ENCODE results near the gene CELSR3. TPM values are rescaled to one million over a fixed set of nuclear protein-coding genes. Genes with fewer than 3 reads are reported as not detected.

Gene CELSR3
- total RNA-seq, 1 donor from 2014 or later, result 16.0 TPM

- no peaks in the 10 kb centered on the region for H3K27me3 Mint-ChIP-seq (ENCODE audit: low read depth)
- peaks cover 17% of the 10 kb centered on the region for H3K4me1 Mint-ChIP-seq (ENCODE audit: low read depth)
- H3K27ac Mint-ChIP-seq, result peak overlapping the region; percentile 89
- peaks cover 43% of the 10 kb centered on the region for H3K36me3 Mint-ChIP-seq (ENCODE audit: low read depth)
- H3K4me3 Mint-ChIP-seq (ENCODE audit: low read depth), result peak overlapping the region; percentile 95
- intact Hi-C loops (cut with micrococcal nuclease), result loop anchor here (2.0 kb wide), 2 partner anchors 20 to 32 kb away; partner anchors contain the start of gene IP6K2
- H3K9me3 Mint-ChIP-seq, result no peaks in the 10 kb centered on the region
- DNase-seq (ENCODE audit: low spot score), result no peak
These were observed 21.9 kb upstream of the CELSR3 start for GRCh38 chr3:48684480-48685143.

GRCh38 chr3:48684054-48684349 lies 21.3 kb upstream of the CELSR3 start:
- Mint-ChIP-seq H3K4me1 (ENCODE audit: low read depth) (peaks cover 17% of the 10 kb centered on the region), H3K4me3 (ENCODE audit: low read depth) (peak overlapping the region; percentile 95), H3K27ac (peak overlapping the region; percentile 56), H3K36me3 (ENCODE audit: low read depth) (peaks cover 48% of the 10 kb centered on the region), H3K27me3 (ENCODE audit: low read depth) (no peaks in the 10 kb centered on the region), H3K9me3 (no peaks in the 10 kb centered on the region)
- DNase-seq (ENCODE audit: low spot score), result no peak
- intact Hi-C loops (cut with micrococcal nuclease), result loop anchor here (2.0 kb wide), 2 partner anchors 19 to 33 kb away; partner anchors contain the start of gene IP6K2

- peaks cover 51% of the 10 kb centered on the region for H3K36me3 Mint-ChIP-seq (ENCODE audit: low read depth)
- H3K27ac Mint-ChIP-seq, result no peak overlapping the region
- no peak overlapping the region for H3K4me3 Mint-ChIP-seq (ENCODE audit: low read depth)
- no peaks in the 10 kb centered on the region for H3K9me3 Mint-ChIP-seq
- DNase-seq (ENCODE audit: low spot score), result no peak
- intact Hi-C loops (cut with micrococcal nuclease), result no loop called here
- no peaks in the 10 kb centered on the region for H3K27me3 Mint-ChIP-seq (ENCODE audit: low read depth)
- peaks cover 17% of the 10 kb centered on the region for H3K4me1 Mint-ChIP-seq (ENCODE audit: low read depth)
These were observed 20.1 kb upstream of the CELSR3 start for GRCh38 chr3:48682786-48683185.

- intact Hi-C loops (cut with micrococcal nuclease), result no loop called here
- Mint-ChIP-seq H3K27ac (no peak overlapping the region), H3K9me3 (no peaks in the 10 kb centered on the region), H3K36me3 (ENCODE audit: low read depth) (peaks cover 55% of the 10 kb centered on the region), H3K4me1 (ENCODE audit: low read depth) (peaks cover 17% of the 10 kb centered on the region), H3K4me3 (ENCODE audit: low read depth) (no peak overlapping the region), H3K27me3 (ENCODE audit: low read depth) (no peaks in the 10 kb centered on the region)
- no peak for DNase-seq (ENCODE audit: low spot score)
These were observed 19.4 kb upstream of the CELSR3 start for GRCh38 chr3:48681974-48682610.

- no peak overlapping the region for H3K27ac Mint-ChIP-seq
- H3K4me1 Mint-ChIP-seq (ENCODE audit: low read depth), result peaks cover 15% of the 10 kb centered on the region
- H3K9me3 Mint-ChIP-seq, result no peaks in the 10 kb centered on the region
- no peak for DNase-seq (ENCODE audit: low spot score)
- H3K27me3 Mint-ChIP-seq (ENCODE audit: low read depth), result no peaks in the 10 kb centered on the region
- H3K4me3 Mint-ChIP-seq (ENCODE audit: low read depth), result no peak overlapping the region
- H3K36me3 Mint-ChIP-seq (ENCODE audit: low read depth), result peaks cover 55% of the 10 kb centered on the region
- intact Hi-C loops (cut with micrococcal nuclease), result no loop called here
These were observed 18.8 kb upstream of the CELSR3 start for GRCh38 chr3:48681541-48681880.

- no peaks in the 10 kb centered on the region for H3K9me3 Mint-ChIP-seq
- H3K4me3 Mint-ChIP-seq (ENCODE audit: low read depth), result no peak overlapping the region
- no peak for DNase-seq (ENCODE audit: low spot score)
- H3K27ac Mint-ChIP-seq, result peak overlapping the region; percentile 11
- no peaks in the 10 kb centered on the region for H3K27me3 Mint-ChIP-seq (ENCODE audit: low read depth)
- H3K36me3 Mint-ChIP-seq (ENCODE audit: low read depth), result peaks cover 58% of the 10 kb centered on the region
- intact Hi-C loops (cut with micrococcal nuclease), result no loop called here
- H3K4me1 Mint-ChIP-seq (ENCODE audit: low read depth), result peaks cover 13% of the 10 kb centered on the region
These were observed 18.3 kb upstream of the CELSR3 start for GRCh38 chr3:48680811-48681540.

- Mint-ChIP-seq H3K27me3 (ENCODE audit: low read depth) (no peaks in the 10 kb centered on the region), H3K4me1 (ENCODE audit: low read depth) (peaks cover 10% of the 10 kb centered on the region), H3K36me3 (ENCODE audit: low read depth) (peaks cover 66% of the 10 kb centered on the region), H3K4me3 (ENCODE audit: low read depth) (no peak overlapping the region), H3K9me3 (no peaks in the 10 kb centered on the region), H3K27ac (no peak overlapping the region)
- intact Hi-C loops (cut with micrococcal nuclease), result no loop called here
- no peak for DNase-seq (ENCODE audit: low spot score)
These were observed 17.0 kb upstream of the CELSR3 start for GRCh38 chr3:48679411-48680391.

GRCh38 chr3:48678566-48679380 lies 16.1 kb upstream of the CELSR3 start:
- no peaks in the 10 kb centered on the region for H3K9me3 Mint-ChIP-seq
- intact Hi-C loops (cut with micrococcal nuclease), result no loop called here
- H3K4me1 Mint-ChIP-seq (ENCODE audit: low read depth), result peaks cover 4% of the 10 kb centered on the region
- H3K4me3 Mint-ChIP-seq (ENCODE audit: low read depth), result no peak overlapping the region
- peaks cover 66% of the 10 kb centered on the region for H3K36me3 Mint-ChIP-seq (ENCODE audit: low read depth)
- DNase-seq (ENCODE audit: low spot score), result no peak
- no peaks in the 10 kb centered on the region for H3K27me3 Mint-ChIP-seq (ENCODE audit: low read depth)
- H3K27ac Mint-ChIP-seq, result no peak overlapping the region

- Mint-ChIP-seq H3K27ac (no peak overlapping the region), H3K4me1 (ENCODE audit: low read depth) (peaks cover 1% of the 10 kb centered on the region), H3K36me3 (ENCODE audit: low read depth) (peaks cover 68% of the 10 kb centered on the region), H3K27me3 (ENCODE audit: low read depth) (no peaks in the 10 kb centered on the region), H3K9me3 (no peaks in the 10 kb centered on the region), H3K4me3 (ENCODE audit: low read depth) (no peak overlapping the region)
- DNase-seq (ENCODE audit: low spot score), result no peak
- intact Hi-C loops (cut with micrococcal nuclease), result no loop called here
These were observed 15.4 kb upstream of the CELSR3 start for GRCh38 chr3:48678056-48678455.

- no peaks in the 10 kb centered on the region for H3K27me3 Mint-ChIP-seq (ENCODE audit: low read depth)
- H3K4me1 Mint-ChIP-seq (ENCODE audit: low read depth), result no peaks in the 10 kb centered on the region
- DNase-seq (ENCODE audit: low spot score), result no peak
- no peaks in the 10 kb centered on the region for H3K9me3 Mint-ChIP-seq
- H3K36me3 Mint-ChIP-seq (ENCODE audit: low read depth), result peaks cover 54% of the 10 kb centered on the region
- intact Hi-C loops (cut with micrococcal nuclease), result no loop called here
- H3K4me3 Mint-ChIP-seq (ENCODE audit: low read depth), result no peak overlapping the region
- H3K27ac Mint-ChIP-seq, result no peak overlapping the region
These were observed 11.8 kb upstream of the CELSR3 start for GRCh38 chr3:48674505-48674904.

GRCh38 chr3:48672522-48672921 lies 9.8 kb upstream of the CELSR3 start:
- no peaks in the 10 kb centered on the region for H3K4me1 Mint-ChIP-seq (ENCODE audit: low read depth)

GRCh38 chr3:48664929-48665328 lies 2.2 kb upstream of the CELSR3 start:
- H3K27ac Mint-ChIP-seq, result no peak overlapping the region
- no peak overlapping the region for H3K4me3 Mint-ChIP-seq (ENCODE audit: low read depth)
- peaks cover 7% of the 10 kb centered on the region for H3K27me3 Mint-ChIP-seq (ENCODE audit: low read depth)
- DNase-seq (ENCODE audit: low spot score), result no peak
- H3K4me1 Mint-ChIP-seq (ENCODE audit: low read depth), result peaks cover 10% of the 10 kb centered on the region
- peaks cover 14% of the 10 kb centered on the region for H3K36me3 Mint-ChIP-seq (ENCODE audit: low read depth)
- H3K9me3 Mint-ChIP-seq, result no peaks in the 10 kb centered on the region
- intact Hi-C loops (cut with micrococcal nuclease), result loop anchor here (1.0 to 5.0 kb wide), 3 partner anchors 9 to 252 kb away; partner anchors contain the start of genes ARIH2 and NCKIPSD

More at GRCh38 chr3:48672522-48672921, 9.8 kb upstream of the CELSR3 start:
- Mint-ChIP-seq H3K27ac (no peak overlapping the region), H3K27me3 (ENCODE audit: low read depth) (no peaks in the 10 kb centered on the region), H3K4me3 (ENCODE audit: low read depth) (no peak overlapping the region), H3K9me3 (no peaks in the 10 kb centered on the region), H3K36me3 (ENCODE audit: low read depth) (peaks cover 43% of the 10 kb centered on the region)
- no peak for DNase-seq (ENCODE audit: low spot score)
- intact Hi-C loops (cut with micrococcal nuclease), result no loop called here
